HCT116 (cell line): ENCODE data around the gene DOCK3. TPM values are rescaled to one million over a fixed set of nuclear protein-coding genes. Genes with fewer than 3 reads are reported as not detected.

Source experiments
- ATAC-seq: fragments of 200-7000 bp; cut with Tn5 transposase; 2 replicates; pipeline ENCODE4 v1.9.1; 2020; ENCODE audit warnings: mild to moderate bottlenecking, moderate library complexity
- BruUV-seq: library from RNA; stranded (reverse); fragments of 400-500 nt; replicated peaks from 2 replicates; lab custom pipeline; 2021; lab: Mats Ljungman, UMichigan
- CTCF ChIA-PET: fragments of 300-600 bp; sonication (Branson Sonifier 250); formaldehyde crosslinking; loops from one replicate; lab custom pipeline; 2021; ENCODE audit warnings: antibody characterized with exemption; lab: Charles Lee
- POLR2A ChIA-PET: fragments of 300-600, 350-600 bp; sonication (Branson Sonifier 250); formaldehyde crosslinking; loops from one replicate; lab custom pipeline; 2021; ENCODE audit warnings: antibody characterized with exemption; lab: Charles Lee
- RAD21 ChIA-PET, 2 experiments: fragments of 300-600 bp; sonication (Branson Sonifier 250); formaldehyde crosslinking; loops; one replicate each; lab custom pipeline; 2023; ENCODE audit warnings: low total read pairs in 2 of 2; ENCODE audit not compliant: uncharacterized antibody in 2 of 2, unreplicated experiment in 2 of 2, low non-redundant PET in 1 of 2; lab: Charles Lee
- DNase-seq: peaks from one replicate; pipeline ENCODE4 v3.0.0-alpha.2; 2010; ENCODE audit warnings: low read depth, low spot score
- H2AFZ ChIP-seq: fragments of 200-600 bp; shearing (Covaris generic), sonication (generic); 2 replicates; pipeline ENCODE4 v1.6.1; 2017; ENCODE audit warnings: low read depth, mixed run types, mixed read lengths, antibody characterized with exemption, low read length; ENCODE audit not compliant: poor library complexity, severe bottlenecking
- H3K27ac ChIP-seq: 2 replicates; pipeline ENCODE4 v1.5.1; 2012; ENCODE audit warnings: low read depth, low read length
- H3K27me3 ChIP-seq: fragments of 200-600 bp; sonication (generic); 2 replicates; pipeline ENCODE4 v1.6.1; 2016; ENCODE audit warnings: mixed run types, low read length, mixed read lengths; ENCODE audit not compliant: insufficient read depth
- H3K36me3 ChIP-seq, 2 experiments: fragments of 200-500 bp in 1 of 2; fragments of 200-600 bp in 1 of 2; sonication (Bioruptor generic) in 1 of 2; sonication (generic) in 1 of 2; 2 replicates each; pipeline versions ENCODE4 v1.5.1 to v1.6.1; 2014 to 2016; ENCODE audit warnings: low read length in 2 of 2, inconsistent platforms in 1 of 2, mixed read lengths in 1 of 2, mixed run types in 1 of 2; ENCODE audit not compliant: insufficient read depth in 2 of 2, control insufficient read depth in 1 of 2
- H3K4me1 ChIP-seq, 2 experiments: fragments of 200-600 bp in 1 of 2; sonication (generic) in 1 of 2; 2 replicates each; pipeline versions ENCODE4 v1.5.1 to v1.6.1; 2012 to 2017; ENCODE audit warnings: low read length in 2 of 2, inconsistent platforms in 1 of 2, mild to moderate bottlenecking in 1 of 2, mixed read lengths in 1 of 2, mixed run types in 1 of 2, moderate library complexity in 1 of 2; ENCODE audit not compliant: insufficient read depth in 2 of 2, control insufficient read depth in 1 of 2
- H3K4me2 ChIP-seq: fragments of 200-600 bp; sonication (generic); 2 replicates; pipeline ENCODE4 v1.6.1; 2017; ENCODE audit warnings: mixed run types, low read length, mixed read lengths
- H3K4me3 ChIP-seq, 2 experiments: fragments of 200-600 bp in 1 of 2; sonication (generic) in 1 of 2; replicated peaks in 1 of 2; 2 replicates each; pipeline ENCODE4 v1.5.1; 2011 to 2016; ENCODE audit warnings: low read length in 2 of 2, control low read depth in 1 of 2, low read depth in 1 of 2, mild to moderate bottlenecking in 1 of 2, mixed read lengths in 1 of 2, mixed run types in 1 of 2
- H3K79me2 ChIP-seq: fragments of 200-600 bp; sonication (generic); 2 replicates; pipeline ENCODE4 v1.6.1; 2017; ENCODE audit warnings: mild to moderate bottlenecking, mixed run types, low read length, moderate library complexity, mixed read lengths; ENCODE audit not compliant: insufficient read depth
- H3K9ac ChIP-seq: fragments of 200-600 bp; sonication (generic); 2 replicates; pipeline ENCODE4 v1.6.1; 2016; ENCODE audit warnings: low read length, mixed read lengths
- H3K9me2 ChIP-seq: fragments of 200-600 bp; sonication (generic), shearing (Covaris generic); 2 replicates; pipeline ENCODE4 v1.6.1; 2017; ENCODE audit warnings: mixed run types, mild to moderate bottlenecking, moderate library complexity; ENCODE audit not compliant: insufficient read depth
- H3K9me3 ChIP-seq, 2 experiments: fragments of 200-500 bp in 1 of 2; fragments of 200-600 bp in 1 of 2; sonication (Bioruptor generic) in 1 of 2; sonication (generic) in 1 of 2; 2 replicates each; pipeline ENCODE4 v1.6.1; 2014 to 2017; ENCODE audit warnings: low read length in 2 of 2, mixed read lengths in 2 of 2, inconsistent platforms in 1 of 2, low read depth in 1 of 2, mild to moderate bottlenecking in 1 of 2, mixed run types in 1 of 2, moderate library complexity in 1 of 2; ENCODE audit not compliant: control insufficient read depth in 1 of 2, insufficient read depth in 1 of 2
- H4K20me1 ChIP-seq: fragments of 200-600 bp; sonication (generic), shearing (Covaris generic); 2 replicates; pipeline ENCODE4 v1.6.1; 2017; ENCODE audit warnings: mixed run types, mild to moderate bottlenecking, moderate library complexity; ENCODE audit not compliant: insufficient read depth
- CBX3 ChIP-seq: IDR thresholded peaks from 2 replicates; pipeline ENCODE4 v1.6.1; 2012; ENCODE audit warnings: low read depth
- EGR1 ChIP-seq: IDR thresholded peaks from 2 replicates; pipeline ENCODE4 v1.6.1; 2012; ENCODE audit warnings: low read depth
- EZH2 ChIP-seq: fragments of 200-600 bp; sonication (generic); IDR thresholded peaks from 2 replicates; pipeline ENCODE4 v1.6.1; 2017; ENCODE audit warnings: antibody characterized with exemption, mixed run types
- JUND ChIP-seq: IDR thresholded peaks from 2 replicates; pipeline ENCODE4 v1.6.1; 2012
- POLR2AphosphoS5 ChIP-seq: IDR thresholded peaks from 2 replicates; pipeline ENCODE4 v1.6.1; 2011; ENCODE audit warnings: mild to moderate bottlenecking, low read depth, low read length, moderate library complexity
- SP1 ChIP-seq: IDR thresholded peaks from 2 replicates; pipeline ENCODE4 v1.6.1; 2012; ENCODE audit warnings: low read depth
- SRF ChIP-seq: IDR thresholded peaks from 2 replicates; pipeline ENCODE4 v1.6.1; 2012; ENCODE audit warnings: low read depth
- TCF7L2 ChIP-seq: IDR thresholded peaks from 2 replicates; pipeline ENCODE4 v1.7.0; 2011; ENCODE audit warnings: borderline replicate concordance, inconsistent platforms; ENCODE audit not compliant: insufficient read depth, insufficient read length; ENCODE audit errors: extremely low read depth
- YY1 ChIP-seq: IDR thresholded peaks from 2 replicates; pipeline ENCODE4 v1.6.1; 2011; ENCODE audit warnings: low read length, low read depth, moderate library complexity, mild to moderate bottlenecking; ENCODE audit not compliant: insufficient replicate concordance; ENCODE audit errors: extremely low read depth
- ZFX ChIP-seq: fragments of 450-650 bp; IDR thresholded peaks from 2 replicates; pipeline ENCODE4 v1.6.1; 2017
- intact Hi-C: fragments of 100-400 bp; cut with micrococcal nuclease; formaldehyde crosslinking; loops from 2 replicates; pipeline ENCODE4 v1.10.0; 2022
- total RNA-seq: library from RNA; stranded (reverse); gene quantifications from one replicate; pipeline ENCODE4 v1.2.1, GENCODE V29; 2021; ENCODE audit not compliant: unreplicated experiment
- TF ChIP-seq, protein P1 (sequence below): IDR thresholded peaks from 2 replicates; pipeline ENCODE4 v1.6.1; 2011; ENCODE audit warnings: mild to moderate bottlenecking, low read length, moderate library complexity; ENCODE audit not compliant: insufficient replicate concordance; ENCODE audit errors: extremely low read depth
- TF ChIP-seq, protein P2 (sequence below), 3 experiments: fragments of 200-600 bp in 1 of 3; sonication (generic) in 1 of 3; IDR thresholded peaks in 2 of 3; conservative IDR thresholded peaks in 1 of 3; 2 replicates each; pipeline ENCODE4 v1.5.1; 2012 to 2017; ENCODE audit warnings: low read depth in 2 of 3, low read length in 2 of 3, antibody characterized with exemption in 1 of 3, borderline replicate concordance in 1 of 3, control low read depth in 1 of 3, mild to moderate bottlenecking in 1 of 3, mixed read lengths in 1 of 3, mixed run types in 1 of 3, moderate library complexity in 1 of 3; ENCODE audit not compliant: insufficient read depth in 1 of 3

The DOCK3 gene
- total RNA-seq, 1 experiment from 2014 or later: 4.2 TPM

DNA sequence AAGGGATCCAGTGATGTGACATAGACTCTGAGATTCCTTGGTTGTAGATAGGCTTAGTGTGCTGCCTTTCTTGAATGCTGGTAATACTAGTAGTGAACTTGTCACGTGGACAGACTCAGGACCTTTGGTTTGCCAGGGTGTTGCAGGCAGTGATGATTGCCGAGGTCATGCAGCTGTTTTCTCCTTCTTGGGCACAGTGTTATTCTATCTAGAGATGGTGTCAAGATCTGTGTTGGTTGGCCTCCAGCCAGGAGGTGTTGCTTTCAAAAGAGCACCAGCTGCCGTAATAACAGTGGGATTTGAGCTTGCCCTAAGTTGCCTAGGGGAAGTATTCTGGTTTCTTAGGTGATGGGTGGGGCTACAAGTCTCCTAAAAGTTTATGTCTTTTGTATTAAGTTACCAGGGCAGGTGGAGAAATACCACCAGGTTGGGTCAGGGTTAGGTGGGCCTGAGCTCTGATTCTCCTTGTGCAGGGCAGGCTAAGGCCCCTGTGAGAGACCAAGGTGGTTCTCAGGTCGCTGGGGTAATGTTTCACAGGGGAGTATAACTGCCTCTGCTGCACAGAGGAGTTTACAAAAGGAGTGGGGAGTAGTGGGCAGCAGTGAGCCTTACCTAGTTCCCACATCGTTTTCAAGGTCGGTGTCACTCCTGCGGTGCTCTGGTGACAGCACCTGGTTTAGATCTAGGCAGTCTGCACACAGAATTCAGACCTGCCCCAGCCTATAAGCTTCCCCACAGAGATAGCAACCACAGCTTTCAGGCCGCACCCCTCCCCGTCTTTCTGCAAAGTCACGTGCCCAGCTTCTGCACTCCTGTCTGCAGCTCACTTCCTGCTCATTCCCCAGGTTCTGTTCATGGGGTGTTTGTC lies 350.3 kb downstream of the DOCK3 start (continued):
- TF ChIP-seq, protein P1, sequence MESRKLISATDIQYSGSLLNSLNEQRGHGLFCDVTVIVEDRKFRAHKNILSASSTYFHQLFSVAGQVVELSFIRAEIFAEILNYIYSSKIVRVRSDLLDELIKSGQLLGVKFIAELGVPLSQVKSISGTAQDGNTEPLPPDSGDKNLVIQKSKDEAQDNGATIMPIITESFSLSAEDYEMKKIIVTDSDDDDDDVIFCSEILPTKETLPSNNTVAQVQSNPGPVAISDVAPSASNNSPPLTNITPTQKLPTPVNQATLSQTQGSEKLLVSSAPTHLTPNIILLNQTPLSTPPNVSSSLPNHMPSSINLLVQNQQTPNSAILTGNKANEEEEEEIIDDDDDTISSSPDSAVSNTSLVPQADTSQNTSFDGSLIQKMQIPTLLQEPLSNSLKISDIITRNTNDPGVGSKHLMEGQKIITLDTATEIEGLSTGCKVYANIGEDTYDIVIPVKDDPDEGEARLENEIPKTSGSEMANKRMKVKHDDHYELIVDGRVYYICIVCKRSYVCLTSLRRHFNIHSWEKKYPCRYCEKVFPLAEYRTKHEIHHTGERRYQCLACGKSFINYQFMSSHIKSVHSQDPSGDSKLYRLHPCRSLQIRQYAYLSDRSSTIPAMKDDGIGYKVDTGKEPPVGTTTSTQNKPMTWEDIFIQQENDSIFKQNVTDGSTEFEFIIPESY: no peak
- TF ChIP-seq, protein P2, sequence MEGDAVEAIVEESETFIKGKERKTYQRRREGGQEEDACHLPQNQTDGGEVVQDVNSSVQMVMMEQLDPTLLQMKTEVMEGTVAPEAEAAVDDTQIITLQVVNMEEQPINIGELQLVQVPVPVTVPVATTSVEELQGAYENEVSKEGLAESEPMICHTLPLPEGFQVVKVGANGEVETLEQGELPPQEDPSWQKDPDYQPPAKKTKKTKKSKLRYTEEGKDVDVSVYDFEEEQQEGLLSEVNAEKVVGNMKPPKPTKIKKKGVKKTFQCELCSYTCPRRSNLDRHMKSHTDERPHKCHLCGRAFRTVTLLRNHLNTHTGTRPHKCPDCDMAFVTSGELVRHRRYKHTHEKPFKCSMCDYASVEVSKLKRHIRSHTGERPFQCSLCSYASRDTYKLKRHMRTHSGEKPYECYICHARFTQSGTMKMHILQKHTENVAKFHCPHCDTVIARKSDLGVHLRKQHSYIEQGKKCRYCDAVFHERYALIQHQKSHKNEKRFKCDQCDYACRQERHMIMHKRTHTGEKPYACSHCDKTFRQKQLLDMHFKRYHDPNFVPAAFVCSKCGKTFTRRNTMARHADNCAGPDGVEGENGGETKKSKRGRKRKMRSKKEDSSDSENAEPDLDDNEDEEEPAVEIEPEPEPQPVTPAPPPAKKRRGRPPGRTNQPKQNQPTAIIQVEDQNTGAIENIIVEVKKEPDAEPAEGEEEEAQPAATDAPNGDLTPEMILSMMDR (IDR thresholded peaks at IDR 0.05 in 2 of 3, conservative IDR thresholded peaks at IDR 0.05 in 1 of 3; ENCODE audit: borderline replicate concordance in 1 of 3, insufficient read depth in 1 of 3, low read depth in 2 of 3, low read length in 2 of 3): no peak
- no peak for TF ChIP-seq JUND
- no peak for TF ChIP-seq TCF7L2
- TF ChIP-seq SRF: no peak

DNA sequence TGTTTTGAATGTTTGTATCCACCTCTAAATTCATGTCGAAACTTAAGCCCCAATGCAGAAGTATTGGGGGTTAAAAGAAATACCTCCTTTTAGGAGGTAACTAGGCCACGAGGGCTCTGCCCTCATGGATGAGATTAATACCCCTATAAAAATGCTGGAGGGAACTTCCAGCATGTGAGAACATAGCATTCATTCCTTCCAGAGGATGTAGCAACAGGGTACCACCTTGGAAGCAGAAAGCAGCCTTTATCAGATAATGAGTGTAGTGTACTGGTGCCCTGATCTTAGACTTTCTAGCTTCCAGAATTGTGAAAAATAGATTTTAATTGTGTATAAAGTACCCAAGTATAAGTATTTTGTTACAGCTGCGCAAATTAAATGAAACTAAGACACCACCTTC lies 356.9 kb downstream of the DOCK3 start:
- intact Hi-C loops: no loop called here
- Histone ChIP-seq H3K4me1 (no peaks in the 10 kb centered on the region), H3K9ac (no peak overlapping the region), H3K36me3 (no peaks in the 10 kb centered on the region), H3K4me3 (no peak overlapping the region), H3K27me3 (no peaks in the 10 kb centered on the region), H3K9me3 (no peaks in the 10 kb centered on the region), H3K9me2 (no peaks in the 10 kb centered on the region), H3K27ac (no peak overlapping the region), H4K20me1 (no peaks in the 10 kb centered on the region), H2AFZ (no peak overlapping the region), H3K4me2 (no peak overlapping the region), H3K79me2 (no peaks in the 10 kb centered on the region)
- DNase-seq (no peak), ATAC-seq (no peak)
- no TSS peak for BruUV-seq
- ChIA-PET CTCF (no interaction called here), RAD21 (no interaction called here), POLR2A (no interaction called here)
- TF ChIP-seq SRF (no peak), YY1 (no peak), SP1 (no peak), EZH2 (no peak), EGR1 (no peak), CBX3 (no peak), POLR2AphosphoS5 (no peak), ZFX (no peak)
